NT2/D1 (cell line): ENCODE measurements around the gene ZSWIM2.

Experiments
- YY1 ChIP-seq: IDR thresholded peaks from 2 replicates; pipeline ENCODE4 v1.6.1; 2011; ENCODE audit not compliant: insufficient read length, insufficient read depth
- ZNF274 ChIP-seq: IDR thresholded peaks from 2 replicates; pipeline ENCODE4 v1.6.1; 2011; ENCODE audit warnings: mild to moderate bottlenecking, low read depth, low read length

DNA sequence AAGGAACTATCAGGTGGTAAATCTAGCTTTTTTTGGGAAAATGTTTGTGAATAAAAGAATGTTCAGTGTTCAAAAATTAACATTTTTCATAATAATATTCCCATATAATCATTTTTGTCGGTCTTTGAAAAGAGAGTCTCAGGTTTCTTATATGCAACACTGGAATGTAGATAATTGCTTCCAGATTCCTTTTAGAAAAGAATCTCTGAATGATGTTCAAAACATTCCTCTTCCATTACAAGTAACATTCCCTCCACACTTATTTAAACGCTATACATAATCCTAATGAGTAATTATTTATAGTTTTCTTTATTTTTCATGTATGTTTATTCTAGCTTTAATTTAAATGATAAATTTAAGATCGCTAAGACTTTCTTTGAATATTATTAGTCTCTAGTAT lies 7.0 kb downstream of the ZSWIM2 start:
- TF ChIP-seq YY1 (no peak), ZNF274 (no peak)
